Esophagus (tissue), 2 donors: Measurements from ENCODE around the gene IQSEC1. TPM values are rescaled to one million over a fixed set of nuclear protein-coding genes. Genes with fewer than 3 reads are reported as not detected.

Source experiments
- H3K27ac ChIP-seq, 2 donors: one replicate each; pipeline ENCODE4 v1.5.1; 2013; ENCODE audit warnings: low read depth in 2 of 2, mild to moderate bottlenecking in 2 of 2, inconsistent platforms in 1 of 2, low read length in 1 of 2, moderate library complexity in 1 of 2
- H3K27me3 ChIP-seq, 2 donors: one replicate each; pipeline ENCODE4 v1.6.1; 2013; ENCODE audit warnings: low read length in 2 of 2, control low read depth in 1 of 2, mild to moderate bottlenecking in 1 of 2; ENCODE audit not compliant: insufficient read depth in 2 of 2, control insufficient read depth in 1 of 2
- H3K36me3 ChIP-seq, 2 donors: one replicate each; pipeline ENCODE4 v1.6.1; 2013; ENCODE audit warnings: low read length in 1 of 2; ENCODE audit not compliant: control insufficient read depth in 2 of 2, insufficient read depth in 2 of 2
- H3K4me1 ChIP-seq, 2 donors: one replicate each; pipeline ENCODE4 v1.6.1; 2013; ENCODE audit warnings: low read length in 1 of 2; ENCODE audit not compliant: control insufficient read depth in 2 of 2, insufficient read depth in 2 of 2
- H3K4me3 ChIP-seq, 2 donors: one replicate each; pipeline ENCODE4 v1.5.1; 2013; ENCODE audit warnings: low read length in 2 of 2, mild to moderate bottlenecking in 2 of 2, low read depth in 1 of 2, moderate library complexity in 1 of 2
- H3K9me3 ChIP-seq, 2 donors: one replicate each; pipeline ENCODE4 v1.6.1; 2013; ENCODE audit warnings: mild to moderate bottlenecking in 2 of 2, low read depth in 1 of 2, low read length in 1 of 2, moderate library complexity in 1 of 2; ENCODE audit not compliant: control insufficient read depth in 2 of 2, insufficient read depth in 1 of 2
- WGBS, 2 donors: extraction: QIAGEN DNeasy Blood & Tissue Kit; methylation state at CpG; one replicate each; pipeline ENCODE4 v1.1.7; 2013; 5-methylcytosine and 5-hydroxymethylcytosine counted together
- polyA plus RNA-seq, 2 donors: library from polyadenylated mRNA; stranded (reverse); fragments of 200-250 nt; gene quantifications; one replicate each; pipeline ENCODE4 v1.2.3, GENCODE V29; 2013
- donor health status: healthy with polysubstance abuse.
- donor health status: Bipolar disorder and iron deficiency.

Gene IQSEC1
- polyA plus RNA-seq, 2 donors = 4.1 to 5.2 TPM

- WGBS, 2 donors = 43 to 53% methylated on average over 7 of the region's 7 CpGs
- Histone ChIP-seq H3K4me1 (peaks cover 0 to 3% of the 10 kb centered on the region in 2 donors), H3K27me3 (no peaks in the 10 kb centered on the region), H3K27ac (no peak overlapping the region), H3K36me3 (peaks cover 0 to 5% of the 10 kb centered on the region in 2 donors), H3K4me3 (no peak overlapping the region), H3K9me3 (no peaks in the 10 kb centered on the region)
Measured at GRCh38 chr3:12984023-12984823, 89.0 kb downstream of the IQSEC1 start.

DNA sequence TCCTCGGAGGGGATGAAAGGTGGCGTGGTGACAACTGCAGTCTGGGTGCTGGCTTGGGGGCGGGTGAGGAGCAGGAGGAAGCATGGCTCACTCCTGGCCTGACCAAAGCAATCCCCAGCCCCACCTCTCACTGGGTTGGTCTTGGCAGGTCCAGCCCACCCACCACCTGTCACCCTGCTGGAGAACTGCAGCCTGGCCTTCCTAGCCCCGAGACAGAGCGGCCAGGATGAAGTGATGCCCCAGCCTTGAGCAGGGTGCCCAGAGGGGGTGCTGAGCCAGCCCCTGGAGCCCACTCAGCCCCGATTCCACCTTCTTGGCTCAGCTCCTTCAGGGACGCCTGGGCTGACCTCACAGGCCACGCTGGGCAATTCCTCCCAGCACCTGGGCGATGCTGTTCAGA, 89.9 kb downstream of the IQSEC1 start:
- Histone ChIP-seq H3K4me1 (peaks cover 0 to 3% of the 10 kb centered on the region in 2 donors), H3K9me3 (no peaks in the 10 kb centered on the region), H3K27me3 (no peaks in the 10 kb centered on the region), H3K36me3 (peaks cover 0 to 5% of the 10 kb centered on the region in 2 donors), H3K27ac (no peak overlapping the region), H3K4me3 (no peak overlapping the region)
- WGBS, 2 donors = 86 to 88% methylated on average over 9 of the region's 9 CpGs

DNA sequence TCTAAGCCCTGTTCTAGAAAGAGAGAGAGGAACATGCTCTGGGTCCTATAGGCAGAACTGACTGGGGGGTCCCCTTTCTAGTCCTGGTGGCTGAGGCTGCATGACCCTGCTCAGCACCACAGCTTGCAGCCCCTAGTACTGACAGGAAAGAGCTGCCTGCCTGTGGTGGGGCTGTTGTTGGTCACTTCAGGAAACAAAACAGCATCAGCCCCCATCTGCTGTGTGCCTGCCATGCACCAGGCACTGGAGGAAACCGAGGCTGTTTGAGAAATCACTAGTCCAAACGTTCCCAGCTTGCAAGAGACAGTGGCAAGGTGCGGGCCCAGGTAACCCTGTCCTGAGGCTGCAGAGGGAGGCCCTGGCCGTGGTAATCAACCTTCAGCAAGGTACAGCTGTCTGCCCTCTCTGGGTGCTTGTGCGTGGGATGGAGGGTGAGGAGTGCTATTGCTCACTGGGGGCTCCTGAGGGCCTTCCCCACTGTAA, 90.6 kb downstream of the IQSEC1 start:
- no peak overlapping the region for H3K27ac ChIP-seq
- H3K9me3 ChIP-seq = no peaks in the 10 kb centered on the region
- peaks cover 0 to 3% of the 10 kb centered on the region in 2 donors for H3K4me1 ChIP-seq
- H3K27me3 ChIP-seq = no peaks in the 10 kb centered on the region
- no peak overlapping the region for H3K4me3 ChIP-seq
- peaks cover 0 to 5% of the 10 kb centered on the region in 2 donors for H3K36me3 ChIP-seq
- WGBS, 2 donors = 75 to 85% methylated on average over 5 of the region's 5 CpGs

GRCh38 chr3:12981306-12982275, 91.6 kb downstream of the IQSEC1 start:
- Histone ChIP-seq H3K27me3 (no peaks in the 10 kb centered on the region), H3K9me3 (no peaks in the 10 kb centered on the region), H3K36me3 (peaks cover 0 to 5% of the 10 kb centered on the region in 2 donors), H3K4me1 (no peaks in the 10 kb centered on the region), H3K4me3 (no peak overlapping the region), H3K27ac (no peak overlapping the region)
- 85 to 86% methylated on average over 13 of the region's 13 CpGs for WGBS, 2 donors

- 79 to 84% methylated on average over 10 of the region's 10 CpGs for WGBS, 2 donors
- Histone ChIP-seq H3K4me1 (no peaks in the 10 kb centered on the region), H3K4me3 (no peak overlapping the region), H3K27ac (no peak overlapping the region), H3K27me3 (no peaks in the 10 kb centered on the region), H3K36me3 (peaks cover 0 to 3% of the 10 kb centered on the region in 2 donors), H3K9me3 (no peaks in the 10 kb centered on the region)
Measured at GRCh38 chr3:12980596-12981290, 92.5 kb downstream of the IQSEC1 start.

DNA sequence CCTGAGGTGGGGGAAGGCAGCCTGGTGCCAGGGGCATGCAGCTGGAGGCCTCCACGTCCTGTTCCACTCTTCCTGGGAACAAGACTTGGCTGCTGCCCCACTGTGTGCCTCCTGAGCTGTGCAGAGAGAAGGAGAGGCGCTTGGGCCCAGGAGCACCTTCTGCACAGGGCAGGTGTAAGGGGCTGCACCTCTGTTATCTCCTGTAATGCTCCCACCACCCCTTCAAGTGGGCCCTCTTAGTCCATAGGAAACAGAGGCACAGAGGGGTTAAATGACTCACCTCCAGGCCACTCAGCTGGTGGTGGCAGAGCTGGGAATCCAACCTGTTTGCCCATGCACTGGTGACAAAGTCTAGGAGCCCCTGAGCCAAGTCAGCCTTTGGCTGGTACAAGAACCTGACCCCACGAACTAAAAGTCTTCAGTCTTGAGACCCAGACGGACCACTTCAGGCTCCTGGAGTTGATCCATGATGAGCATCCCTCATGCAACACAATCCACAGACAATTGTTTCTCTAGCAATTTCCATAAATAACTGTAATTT, 93.2 kb downstream of the IQSEC1 start:
- Histone ChIP-seq H3K9me3 (no peaks in the 10 kb centered on the region), H3K27me3 (no peaks in the 10 kb centered on the region), H3K4me3 (no peak overlapping the region), H3K27ac (no peak overlapping the region), H3K4me1 (no peaks in the 10 kb centered on the region), H3K36me3 (peaks cover 0 to 3% of the 10 kb centered on the region in 2 donors)
- WGBS, 2 donors = 81 to 85% methylated on average over 4 of the region's 4 CpGs

DNA sequence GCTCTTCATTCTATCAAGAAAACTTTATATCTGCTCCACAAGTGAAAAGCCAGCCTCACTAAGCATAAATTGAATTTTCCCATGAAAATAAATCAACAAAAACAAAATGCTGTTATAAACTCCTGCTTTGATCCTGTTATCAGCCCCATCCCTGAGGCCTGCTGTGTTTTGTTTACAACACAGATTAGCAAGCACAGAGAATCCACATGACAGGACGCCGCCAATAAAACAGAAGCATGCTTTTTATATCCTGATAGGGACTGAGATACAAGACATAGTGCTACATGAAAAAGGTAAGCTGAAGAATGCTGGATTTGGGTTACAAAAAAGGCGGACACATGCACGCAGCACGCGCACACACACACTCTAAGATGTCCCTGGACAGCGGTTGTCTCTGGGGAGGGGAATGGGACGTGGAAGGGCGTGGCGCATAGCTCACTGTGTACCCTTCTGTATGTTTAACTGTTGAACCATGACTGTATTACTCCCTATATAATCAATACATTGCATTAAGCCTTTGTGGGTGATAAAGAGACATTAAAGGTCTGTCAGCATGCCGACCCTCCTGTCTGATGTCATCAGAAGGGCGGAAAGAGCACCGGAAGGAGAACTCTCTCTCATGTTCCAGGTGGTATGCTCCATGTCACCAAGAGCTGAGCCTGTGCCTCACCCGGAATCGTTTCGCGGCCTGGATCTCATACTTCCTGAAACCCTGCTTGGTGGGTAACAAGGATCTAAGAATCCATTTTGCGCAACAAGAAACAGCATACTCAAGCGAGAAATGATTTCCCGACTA, 93.9 kb downstream of the IQSEC1 start:
- Histone ChIP-seq H3K36me3 (peaks cover 0 to 3% of the 10 kb centered on the region in 2 donors), H3K4me1 (no peaks in the 10 kb centered on the region), H3K27ac (no peak overlapping the region), H3K27me3 (no peaks in the 10 kb centered on the region), H3K4me3 (no peak overlapping the region), H3K9me3 (no peaks in the 10 kb centered on the region)
- 88 to 90% methylated on average over 20 of the region's 20 CpGs for WGBS, 2 donors

DNA sequence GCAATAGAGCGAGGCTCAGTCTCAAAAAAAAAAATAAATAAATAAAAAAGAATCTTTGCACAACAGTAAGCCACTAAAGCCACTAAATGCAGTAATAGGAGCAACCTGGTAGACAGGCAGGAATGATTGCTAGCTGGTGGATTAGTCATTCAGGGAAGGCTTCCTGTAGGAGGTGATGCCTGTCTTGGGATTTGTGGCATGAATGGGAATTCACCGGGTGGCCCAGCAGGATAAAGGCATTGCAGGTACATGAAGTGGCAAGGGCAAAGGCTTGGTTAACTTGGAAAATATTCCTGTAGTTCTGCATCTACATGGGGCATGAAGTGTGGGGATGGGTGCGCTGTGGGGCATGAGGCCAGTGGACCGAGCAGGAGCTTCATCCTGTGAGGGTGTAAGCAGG, 94.5 kb downstream of the IQSEC1 start:
- no peak overlapping the region for H3K4me3 ChIP-seq
- H3K36me3 ChIP-seq = peaks cover 0 to 3% of the 10 kb centered on the region in 2 donors
- H3K4me1 ChIP-seq = no peaks in the 10 kb centered on the region
- WGBS, 2 donors = 85 to 88% methylated on average over 4 of the region's 4 CpGs
- H3K27me3 ChIP-seq = no peaks in the 10 kb centered on the region
- no peaks in the 10 kb centered on the region for H3K9me3 ChIP-seq
- H3K27ac ChIP-seq = no peak overlapping the region
